Right lobe of liver (tissue), 4 donors: Measurements from ENCODE around the gene B4GALNT3.

Source experiments
- POLR2A ChIP-seq: fragments of 450-650 bp; IDR thresholded peaks from one replicate; pipeline ENCODE4 v1.6.1; 2017; ENCODE audit warnings: antibody characterized with exemption, mild to moderate bottlenecking
- TF ChIP-seq, protein P1 (sequence below), 4 donors: fragments of 200-600 bp in 3 of 4; fragments of 450-650 bp in 1 of 4; IDR thresholded peaks; one replicate each; pipeline versions ENCODE4 v1.5.1 to v1.8.0; 2016 to 2022; ENCODE audit warnings: antibody characterized with exemption in 4 of 4, mild to moderate bottlenecking in 2 of 4
- donor health status: DM: no; HTN: no; CAD: no.
- donor health status: DM: no; HTN: no; CAD: no.
- donor health status: DM: no; HTN: yes; CAD: no.

DNA sequence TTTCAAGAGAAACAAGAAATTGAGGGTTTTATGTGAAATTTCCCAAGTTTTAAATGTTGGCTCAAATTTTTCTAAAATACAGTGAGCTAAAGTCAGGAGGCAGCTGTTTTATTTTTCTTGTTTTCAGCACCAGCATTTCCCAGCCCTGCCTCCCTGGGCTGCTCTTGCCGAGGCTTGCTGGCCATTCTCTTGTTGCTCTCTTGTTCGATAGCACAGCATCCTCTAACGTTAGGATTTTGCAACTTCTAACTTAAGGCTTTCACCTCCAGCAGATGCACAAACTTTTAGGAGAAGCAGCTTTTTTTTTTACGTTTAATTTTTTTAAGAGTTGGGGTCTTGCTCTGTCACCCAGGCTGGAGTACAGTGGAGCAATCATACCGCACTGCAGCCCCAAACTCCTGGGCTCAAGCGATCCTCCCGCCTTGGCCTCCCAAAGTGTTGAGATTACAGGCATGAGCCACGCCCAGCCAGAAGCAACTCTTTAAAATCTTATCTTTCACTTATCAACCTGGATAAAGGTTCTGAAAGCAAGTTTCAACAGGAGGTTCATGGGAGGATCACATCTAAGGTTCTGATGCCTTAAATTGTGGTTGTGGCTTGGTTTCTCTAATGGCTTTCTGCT, 40.2 kb downstream of the B4GALNT3 start:
- TF ChIP-seq, protein P1, sequence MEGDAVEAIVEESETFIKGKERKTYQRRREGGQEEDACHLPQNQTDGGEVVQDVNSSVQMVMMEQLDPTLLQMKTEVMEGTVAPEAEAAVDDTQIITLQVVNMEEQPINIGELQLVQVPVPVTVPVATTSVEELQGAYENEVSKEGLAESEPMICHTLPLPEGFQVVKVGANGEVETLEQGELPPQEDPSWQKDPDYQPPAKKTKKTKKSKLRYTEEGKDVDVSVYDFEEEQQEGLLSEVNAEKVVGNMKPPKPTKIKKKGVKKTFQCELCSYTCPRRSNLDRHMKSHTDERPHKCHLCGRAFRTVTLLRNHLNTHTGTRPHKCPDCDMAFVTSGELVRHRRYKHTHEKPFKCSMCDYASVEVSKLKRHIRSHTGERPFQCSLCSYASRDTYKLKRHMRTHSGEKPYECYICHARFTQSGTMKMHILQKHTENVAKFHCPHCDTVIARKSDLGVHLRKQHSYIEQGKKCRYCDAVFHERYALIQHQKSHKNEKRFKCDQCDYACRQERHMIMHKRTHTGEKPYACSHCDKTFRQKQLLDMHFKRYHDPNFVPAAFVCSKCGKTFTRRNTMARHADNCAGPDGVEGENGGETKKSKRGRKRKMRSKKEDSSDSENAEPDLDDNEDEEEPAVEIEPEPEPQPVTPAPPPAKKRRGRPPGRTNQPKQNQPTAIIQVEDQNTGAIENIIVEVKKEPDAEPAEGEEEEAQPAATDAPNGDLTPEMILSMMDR (IDR thresholded peaks at IDR 0.05) = no peak
- TF ChIP-seq POLR2A = no peak
